Upper lobe of left lung (tissue), 4 donors: ENCODE results near the gene ATPAF2.

ENCODE experiments used
- CTCF ChIP-seq, 6 experiments: fragments of 450-650 bp in 4 of 6; fragments of 200-600 bp in 2 of 6; sonication (generic) in 2 of 6; IDR thresholded peaks; one replicate each; pipeline ENCODE4 v1.5.1; 2016 to 2019; ENCODE audit warnings: antibody characterized with exemption in 6 of 6
- POLR2AphosphoS5 ChIP-seq, 2 donors: sonication (generic); formaldehyde crosslinking; IDR thresholded peaks; one replicate each; pipeline ENCODE4 v1.5.1; 2017; ENCODE audit warnings: antibody characterized with exemption in 2 of 2

GRCh38 chr17:18002171-18002570, 36.8 kb downstream of the ATPAF2 start:
- no peak for TF ChIP-seq CTCF (IDR thresholded peaks at IDR 0.05)
- TF ChIP-seq POLR2AphosphoS5 (IDR thresholded peaks at IDR 0.05), result no peak
